Gastroesophageal sphincter (tissue), 3 donors: ENCODE data around the gene ST6GALNAC3.

ENCODE experiments used
- CTCF ChIP-seq, 4 experiments: fragments of 200-600 bp in 2 of 4; fragments of 450-650 bp in 2 of 4; sonication (generic) in 1 of 4; IDR thresholded peaks; one replicate each; pipeline ENCODE4 v1.5.1; 2017 to 2019; ENCODE audit warnings: antibody characterized with exemption in 4 of 4, mild to moderate bottlenecking in 2 of 4, moderate library complexity in 2 of 4
- POLR2A ChIP-seq, 2 donors: fragments of 450-650 bp; IDR thresholded peaks; one replicate each; pipeline ENCODE4 v1.6.1; 2017; ENCODE audit warnings: antibody characterized with exemption in 2 of 2, mild to moderate bottlenecking in 2 of 2, moderate library complexity in 1 of 2
- POLR2AphosphoS5 ChIP-seq: sonication (generic); formaldehyde crosslinking; IDR thresholded peaks from one replicate; pipeline ENCODE4 v1.6.1; 2017; ENCODE audit warnings: antibody characterized with exemption

- TF ChIP-seq POLR2A (IDR thresholded peaks at IDR 0.05) (no peak), CTCF (IDR thresholded peaks at IDR 0.05) (no peak), POLR2AphosphoS5 (no peak)
These were observed 59.4 kb downstream of the ST6GALNAC3 start for GRCh38 chr1:76133977-76134376.
